Fibroblast of villous mesenchyme (primary cell): ENCODE measurements around the gene CBX3. TPM values are rescaled to one million over a fixed set of nuclear protein-coding genes. Genes with fewer than 3 reads are reported as not detected.

Source experiments
- DNase-seq: peaks from one replicate; pipeline ENCODE4 v3.0.0-alpha.2; 2010; ENCODE audit warnings: low read depth
- H3K4me3 ChIP-seq: 2 replicates; pipeline ENCODE4 v1.5.1; 2011; ENCODE audit warnings: low read depth, mild to moderate bottlenecking, low read length
- CTCF ChIP-seq: IDR thresholded peaks from 2 replicates; pipeline ENCODE4 v1.5.1; 2012; ENCODE audit warnings: low read depth, mild to moderate bottlenecking, low read length; ENCODE audit not compliant: insufficient read depth
- total RNA-seq: library from RNA; depleted of rRNA; stranded (reverse); fragments of >200 nt; gene quantifications from 2 replicates; pipeline ENCODE4 v1.2.3, GENCODE V29; 2012

Gene CBX3
- total RNA-seq, 1 donor: 134 TPM

- no peak for DNase-seq
- no peak for TF ChIP-seq CTCF
- H3K4me3 ChIP-seq: no peak overlapping the region
These were observed 34.8 kb upstream of the CBX3 start for GRCh38 chr7:26166684-26167266.

- H3K4me3 ChIP-seq: no peak overlapping the region
- no peak for TF ChIP-seq CTCF
- DNase-seq: no peak
These were observed 34.1 kb upstream of the CBX3 start for GRCh38 chr7:26167303-26167934.

DNA sequence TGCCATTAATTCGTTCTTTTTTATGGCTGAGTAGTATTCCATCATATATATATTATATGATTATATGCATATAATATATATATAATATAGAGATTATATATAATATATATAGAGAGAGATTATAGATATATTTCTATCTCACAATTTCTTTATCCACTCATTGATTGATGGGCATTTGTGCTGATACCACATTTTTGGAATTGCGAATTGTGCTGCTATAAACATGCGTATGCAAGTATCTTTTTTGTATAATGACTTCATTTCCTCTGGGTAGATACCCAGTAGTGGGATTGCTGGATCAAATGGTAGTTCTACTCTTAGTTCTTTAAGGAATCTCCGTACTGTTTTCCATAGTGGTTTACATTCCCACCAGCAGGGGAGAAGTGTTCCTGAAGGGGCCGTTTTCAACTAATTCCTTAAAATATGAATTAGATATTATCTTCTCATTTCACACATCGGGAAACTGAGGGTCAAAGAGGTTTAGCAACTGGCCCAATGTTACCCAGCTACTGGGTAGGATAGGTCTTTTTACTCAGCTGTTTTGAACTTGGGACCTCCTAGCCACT lies 33.0 kb upstream of the CBX3 start:
- no peak for DNase-seq
- H3K4me3 ChIP-seq: no peak overlapping the region
- peak; percentile 29 for TF ChIP-seq CTCF

DNA sequence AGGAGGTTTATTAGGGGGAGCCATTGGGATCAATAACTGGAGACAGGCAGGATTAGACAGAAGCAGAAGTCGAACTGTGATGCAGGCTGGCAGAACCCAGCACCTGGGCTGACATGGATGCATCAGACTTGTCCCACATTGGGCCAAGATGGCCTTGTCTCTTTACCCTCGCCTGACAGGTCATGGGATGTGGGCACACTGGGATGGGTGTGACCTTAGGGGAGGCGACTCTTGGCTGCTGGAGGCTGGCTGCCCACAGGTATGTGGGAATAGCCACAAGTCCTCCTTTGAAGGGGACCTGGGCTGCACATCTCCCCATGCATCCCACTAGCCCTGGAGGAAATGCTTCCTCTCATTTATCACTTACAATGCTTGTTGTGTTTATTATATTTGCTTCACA lies 32.3 kb upstream of the CBX3 start:
- no peak for TF ChIP-seq CTCF
- H3K4me3 ChIP-seq: no peak overlapping the region
- no peak for DNase-seq

DNA sequence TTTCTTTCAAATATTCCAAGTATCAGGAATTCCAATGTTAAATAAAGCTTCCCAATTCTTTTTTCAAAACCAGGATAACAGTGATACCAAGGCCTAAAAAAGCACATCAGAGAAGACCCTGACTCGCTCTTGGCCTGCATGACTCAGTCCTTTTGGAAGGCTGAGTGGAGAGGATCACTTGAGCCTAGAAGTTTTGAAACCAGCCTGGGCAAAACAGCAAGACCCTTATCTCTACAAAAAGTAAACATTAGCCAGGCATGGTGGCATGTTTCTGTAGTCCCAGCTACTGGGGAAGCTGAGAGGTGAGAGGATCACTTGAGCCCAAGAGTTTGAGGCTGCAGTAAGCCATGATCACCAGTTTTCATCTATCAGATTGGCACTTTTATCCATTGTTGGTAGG lies 30.9 kb upstream of the CBX3 start:
- H3K4me3 ChIP-seq: no peak overlapping the region
- DNase-seq: peak; percentile 56
- TF ChIP-seq CTCF: no peak

DNA sequence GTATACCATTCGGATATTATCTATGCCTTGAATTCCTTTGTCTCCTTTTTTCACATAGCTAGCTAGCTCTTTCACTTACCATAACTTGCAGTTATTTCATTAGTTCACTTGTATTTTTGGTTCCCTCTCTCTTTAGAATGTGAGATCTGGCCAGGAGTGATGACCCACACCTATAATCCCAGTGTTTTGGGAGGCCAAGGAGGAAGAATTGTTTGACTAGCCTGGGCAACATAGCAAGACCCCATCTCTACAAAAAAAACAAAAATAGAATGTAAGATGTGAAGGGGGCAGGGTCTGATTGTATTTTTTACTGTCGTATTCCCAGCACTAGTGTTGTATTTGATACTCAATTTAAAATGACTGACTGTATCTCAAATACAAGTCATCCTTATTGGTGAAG lies 29.9 kb upstream of the CBX3 start:
- no peak for DNase-seq
- H3K4me3 ChIP-seq: no peak overlapping the region
- no peak for TF ChIP-seq CTCF
